Omental fat pad (tissue), 4 donors: ENCODE data around the gene BSN. TPM values are rescaled to one million over a fixed set of nuclear protein-coding genes. Genes with fewer than 3 reads are reported as not detected.

Experiments
- ATAC-seq: fragments of 150-250 bp; one replicate; pipeline ENCODE4 v1.9.1; 2016; ENCODE audit warnings: mild to moderate bottlenecking, moderate library complexity; ENCODE audit not compliant: low FRiP score
- DNase-seq: peaks from one replicate; pipeline ENCODE4 v3.0.0-alpha.2; 2019; ENCODE audit warnings: low spot score
- CTCF ChIP-seq, 3 donors: fragments of 450-650 bp; IDR thresholded peaks; one replicate each; pipeline ENCODE4 v1.5.1; 2016 to 2017; ENCODE audit warnings: antibody characterized with exemption in 3 of 3, mild to moderate bottlenecking in 3 of 3, moderate library complexity in 2 of 3
- total RNA-seq, 4 donors: library from RNA; depleted of rRNA; stranded (reverse); fragments of >200 nt; gene quantifications; one replicate each; pipeline ENCODE4 v1.1.0, GENCODE V29; 2016

The BSN gene
- total RNA-seq, 4 donors from 2014 or later, result 0.09 to 0.63 (median 0.37) TPM

DNA sequence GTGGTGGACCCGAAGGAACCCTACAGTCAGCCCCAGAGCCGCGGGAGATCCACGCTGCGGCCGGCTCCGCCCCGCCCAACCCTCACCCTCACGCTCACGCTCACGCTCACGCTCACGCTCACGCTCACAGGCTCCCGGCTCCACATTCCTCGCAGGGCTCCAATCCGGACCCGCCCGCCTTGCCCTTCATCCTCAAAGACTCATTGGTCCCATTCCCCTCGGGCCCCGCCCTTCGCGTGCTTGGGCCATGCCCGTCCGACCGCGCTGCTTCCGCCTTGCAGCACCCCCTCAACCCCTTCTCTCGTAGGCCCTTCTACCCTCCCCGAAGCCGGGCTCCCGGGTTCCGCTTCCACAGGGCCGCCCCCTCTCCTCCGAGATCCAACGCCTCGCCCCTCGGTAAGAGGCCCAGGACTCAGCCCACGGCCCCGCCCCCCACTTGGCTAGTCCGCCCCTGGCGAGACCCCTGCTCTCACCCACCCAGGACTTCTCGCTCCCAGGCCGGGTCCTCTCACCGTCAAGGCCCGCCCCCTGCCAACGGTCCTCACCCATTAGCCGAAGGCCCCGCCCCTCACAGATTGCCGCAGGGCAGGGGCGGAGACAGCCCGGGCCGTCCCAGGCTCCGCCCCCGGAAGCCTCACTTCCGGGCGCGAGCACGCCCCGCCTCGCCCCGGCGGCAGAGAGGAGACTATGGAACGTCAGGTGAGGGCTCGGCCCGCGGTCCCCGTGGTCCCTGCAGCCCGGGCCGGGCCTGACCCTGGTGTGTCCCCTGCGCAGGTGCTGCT is 119.6 kb downstream of the BSN start, which contains the start of gene APEH:
Gene APEH, plus strand, starts transcription at position 637 of the 782 bp plus-strand sequence. Its CDS starts 51 bp downstream, at position 688.
- TF ChIP-seq CTCF (IDR thresholded peaks at IDR 0.05), result no peak
- ATAC-seq, result peak; percentile 92
- DNase-seq, result peak; percentile 85

DNA sequence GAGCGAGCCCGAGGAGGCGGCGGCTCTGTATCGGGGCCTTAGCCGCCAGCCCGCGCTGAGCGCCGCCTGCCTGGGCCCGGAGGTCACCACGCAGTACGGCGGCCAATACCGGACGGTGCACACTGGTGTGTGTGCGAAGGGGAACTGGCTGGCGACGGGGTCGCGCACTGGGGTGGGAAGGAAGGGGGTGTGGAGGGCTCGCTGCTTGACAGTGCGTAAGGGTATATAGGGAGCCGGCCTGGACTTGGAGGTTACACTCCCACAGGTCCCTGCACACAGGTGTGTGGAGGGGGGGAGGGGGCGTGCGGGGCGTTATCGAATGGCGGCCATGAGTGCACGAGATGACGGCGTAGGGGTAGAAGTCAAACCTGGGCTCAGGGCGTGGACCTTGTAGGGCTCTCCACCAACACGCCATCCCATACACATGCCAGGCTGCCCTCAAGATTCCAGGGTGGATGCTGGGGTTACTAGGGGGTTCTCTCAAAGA is 120.3 kb downstream of the BSN start:
- no peak for DNase-seq
- TF ChIP-seq CTCF (IDR thresholded peaks at IDR 0.05), result no peak
- ATAC-seq, result peak; percentile 21

DNA sequence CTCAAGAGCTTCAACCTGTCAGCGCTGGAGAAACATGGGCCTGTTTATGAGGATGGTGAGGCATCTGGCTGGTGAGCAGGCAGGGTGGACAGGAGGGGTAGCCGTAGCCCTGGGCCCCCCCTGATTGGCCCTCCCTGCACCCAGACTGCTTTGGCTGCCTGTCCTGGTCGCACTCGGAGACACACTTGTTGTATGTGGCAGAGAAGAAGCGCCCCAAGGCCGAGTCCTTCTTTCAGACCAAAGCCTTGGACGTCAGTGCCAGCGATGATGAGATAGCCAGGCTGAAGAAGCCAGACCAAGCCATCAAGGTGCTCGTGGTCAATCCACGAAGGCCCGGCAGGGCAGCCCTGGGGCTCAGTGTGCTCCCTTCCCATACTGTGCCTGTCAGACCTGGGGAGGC is 121.6 kb downstream of the BSN start:
- no peak for ATAC-seq
- no peak for TF ChIP-seq CTCF (IDR thresholded peaks at IDR 0.05)
- DNase-seq, result no peak

DNA sequence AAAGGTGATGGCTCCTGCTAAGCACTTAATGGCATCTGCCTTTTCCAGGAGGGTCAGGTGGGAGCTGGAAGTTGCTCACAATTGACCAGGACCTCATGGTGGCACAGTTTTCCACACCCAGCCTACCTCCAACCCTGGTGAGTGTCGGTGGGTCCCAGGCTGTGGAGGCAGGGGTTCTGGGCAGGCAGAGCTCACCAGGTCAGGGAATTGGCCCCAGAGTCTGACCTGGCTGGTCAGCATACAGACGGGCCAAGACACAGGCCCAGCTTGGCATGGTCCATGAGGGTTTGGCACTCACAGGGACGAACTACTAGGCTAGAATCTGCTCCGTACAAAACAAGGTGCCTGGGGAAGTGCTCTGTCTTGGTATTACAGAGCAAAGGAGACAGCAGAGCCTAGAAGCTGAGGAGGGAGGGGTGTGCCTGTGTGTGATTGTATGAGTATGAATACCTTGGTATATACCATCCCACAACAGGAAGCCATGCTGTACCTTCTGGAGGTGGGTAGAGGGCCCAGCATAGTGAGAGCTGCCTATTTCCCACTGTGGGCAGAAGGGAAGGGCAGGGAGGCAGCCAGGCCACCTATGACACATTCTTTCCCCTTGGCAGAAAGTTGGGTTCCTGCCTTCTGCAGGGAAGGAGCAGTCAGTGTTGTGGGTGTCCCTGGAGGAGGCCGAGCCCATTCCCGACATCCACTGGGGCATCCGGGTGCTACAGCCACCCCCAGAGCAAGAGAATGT is 126.4 kb downstream of the BSN start:
- ATAC-seq (no peak), DNase-seq (no peak)
- TF ChIP-seq CTCF (IDR thresholded peaks at IDR 0.05), result no peak

DNA sequence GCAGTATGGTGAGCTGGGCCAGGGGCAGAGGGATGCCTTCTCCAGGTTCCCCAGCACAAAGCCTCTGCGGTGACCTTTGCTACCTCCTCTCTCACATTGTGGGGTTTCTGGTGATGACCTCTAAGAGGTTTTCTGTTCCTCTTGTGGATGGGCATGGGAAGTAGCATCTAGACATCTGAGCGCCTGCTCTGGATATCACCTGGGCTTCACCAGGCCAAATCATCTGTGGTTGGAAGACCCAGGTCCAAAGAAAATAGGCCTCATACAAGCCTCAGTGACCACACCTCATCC is 126.9 kb downstream of the BSN start:
- TF ChIP-seq CTCF (IDR thresholded peaks at IDR 0.05), result no peak
- ATAC-seq (no peak), DNase-seq (no peak)

DNA sequence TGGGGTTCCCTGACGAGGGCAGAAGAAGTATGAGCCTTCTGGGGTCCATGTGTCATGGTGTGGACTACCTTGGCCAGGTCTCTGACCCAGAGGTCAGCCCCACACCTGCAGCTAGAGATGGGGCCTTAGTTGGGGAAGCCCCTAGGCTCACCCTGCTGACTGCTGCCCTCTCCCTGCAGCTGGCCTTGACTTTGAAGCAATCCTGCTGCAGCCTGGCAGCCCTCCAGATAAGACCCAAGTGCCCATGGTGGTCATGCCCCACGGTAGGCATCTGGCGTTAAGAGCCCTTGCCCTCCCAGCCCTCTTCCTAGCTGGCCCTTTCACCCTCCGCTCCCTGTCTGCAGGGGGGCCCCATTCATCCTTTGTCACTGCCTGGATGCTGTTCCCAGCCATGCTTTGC is 127.3 kb downstream of the BSN start:
- no peak for TF ChIP-seq CTCF (IDR thresholded peaks at IDR 0.05)
- ATAC-seq, result no peak
- no peak for DNase-seq
